Limb (tissue), 2 donors: ENCODE data around the gene NTF3.

ENCODE experiments used
- DNase-seq, 2 donors: peaks; one replicate each; pipeline ENCODE4 v3.0.0-alpha.2; 2016; ENCODE audit errors: extremely low spot score in 2 of 2

NTF3 gene

GRCh38 chr12:5432011-5432400 is at the start of gene NTF3:
NTF3 (plus strand) TSS chr12:5432108; CDS start chr12:5432325, 217 bp downstream.
- peak; percentile 74 to 81 for DNase-seq

- no peak for DNase-seq
These were observed 47.9 kb upstream of the NTF3 start for GRCh38 chr12:5384015-5384414.

- no peak for DNase-seq
These were observed 43.0 kb upstream of the NTF3 start for GRCh38 chr12:5388581-5389535.

GRCh38 chr12:5390174-5390799 is 41.6 kb upstream of the NTF3 start:
- DNase-seq = no peak

GRCh38 chr12:5391653-5392052 is 40.3 kb upstream of the NTF3 start:
- no peak for DNase-seq

- DNase-seq = no peak
These were observed 38.9 kb upstream of the NTF3 start for GRCh38 chr12:5392961-5393360.

GRCh38 chr12:5395443-5396271 is 36.3 kb upstream of the NTF3 start:
- DNase-seq = peak in 1 of 2 donors; percentile 56

- no peak for DNase-seq
These were observed 35.4 kb upstream of the NTF3 start for GRCh38 chr12:5396541-5396940.

- no peak for DNase-seq
These were observed 32.6 kb upstream of the NTF3 start for GRCh38 chr12:5399266-5399665.

- no peak for DNase-seq
These were observed 29.6 kb upstream of the NTF3 start for GRCh38 chr12:5402009-5402935.

- DNase-seq = no peak
These were observed 28.5 kb upstream of the NTF3 start for GRCh38 chr12:5403411-5403810.

- DNase-seq = peak in 1 of 2 donors; percentile 48
These were observed 24.7 kb upstream of the NTF3 start for GRCh38 chr12:5407034-5407856.

GRCh38 chr12:5409619-5410018 is 22.3 kb upstream of the NTF3 start:
- no peak for DNase-seq

- no peak for DNase-seq
These were observed 15.3 kb upstream of the NTF3 start for GRCh38 chr12:5416571-5416970.

GRCh38 chr12:5417500-5417899 is 14.4 kb upstream of the NTF3 start:
- no peak for DNase-seq

- peak; percentile 47 to 77 for DNase-seq
These were observed 3.3 kb upstream of the NTF3 start for GRCh38 chr12:5428332-5429221.

- no peak for DNase-seq
These were observed 2.0 kb upstream of the NTF3 start for GRCh38 chr12:5429741-5430557.
